Body of pancreas (tissue), 4 donors: ENCODE data around the gene GPR42.
A peak's percentile ranks its signal among the peaks of the same experiment; 100 is the strongest.

ENCODE experiments used
- POLR2A ChIP-seq, 3 donors: fragments of 450-650 bp; IDR thresholded peaks; one replicate each; pipeline ENCODE4 v1.6.1; 2016; ENCODE audit warnings: antibody characterized with exemption in 3 of 3, mild to moderate bottlenecking in 2 of 3
- TF ChIP-seq, protein P1 (sequence below), 7 experiments: fragments of 450-650 bp in 4 of 7; fragments of 200-600 bp in 3 of 7; sonication (generic) in 3 of 7; IDR thresholded peaks; one replicate each; pipeline ENCODE4 v1.5.1; 2016 to 2019; ENCODE audit warnings: antibody characterized with exemption in 7 of 7

DNA sequence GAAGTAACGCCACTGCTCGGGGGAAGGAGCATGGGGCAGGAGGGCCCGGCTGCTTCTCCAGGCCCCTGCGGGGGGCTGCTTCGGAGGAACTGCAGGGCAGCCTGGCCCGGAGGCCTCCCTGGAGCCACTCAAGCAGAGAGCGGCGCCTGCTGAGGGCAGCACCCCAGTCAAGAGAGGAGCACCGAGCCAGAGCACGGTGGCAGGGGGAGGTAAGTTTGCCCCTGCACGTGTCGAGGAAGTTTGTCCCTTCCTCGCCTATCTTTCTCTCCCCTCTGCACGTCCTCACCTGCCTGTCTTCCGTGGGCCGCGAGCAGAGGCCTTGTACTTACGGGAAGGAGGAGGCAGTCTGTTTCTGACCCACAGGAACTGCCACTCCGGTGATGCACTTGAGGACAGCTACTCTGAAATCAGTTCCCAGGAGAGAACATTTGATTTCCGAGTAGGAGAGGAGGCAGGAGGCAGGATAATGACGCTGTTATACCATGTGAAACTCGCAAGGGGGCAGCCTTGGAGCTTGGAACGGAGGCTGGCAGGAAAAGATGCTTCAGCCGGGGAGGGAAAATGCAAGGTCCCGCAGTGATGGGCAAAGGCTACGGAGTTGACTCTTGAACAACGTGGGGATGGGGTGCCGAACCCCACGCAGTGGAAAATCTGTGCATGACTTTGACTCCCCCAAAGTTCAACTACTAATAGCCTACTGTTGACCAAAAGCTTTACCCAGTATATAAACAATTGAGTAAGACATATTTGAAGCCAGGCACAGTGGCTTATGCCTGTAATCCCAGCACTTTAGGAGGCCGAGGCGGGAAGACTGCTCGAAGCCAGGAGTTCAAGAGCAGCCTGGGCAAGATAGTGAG is 18.2 kb upstream of the GPR42 start:
- TF ChIP-seq, protein P1, sequence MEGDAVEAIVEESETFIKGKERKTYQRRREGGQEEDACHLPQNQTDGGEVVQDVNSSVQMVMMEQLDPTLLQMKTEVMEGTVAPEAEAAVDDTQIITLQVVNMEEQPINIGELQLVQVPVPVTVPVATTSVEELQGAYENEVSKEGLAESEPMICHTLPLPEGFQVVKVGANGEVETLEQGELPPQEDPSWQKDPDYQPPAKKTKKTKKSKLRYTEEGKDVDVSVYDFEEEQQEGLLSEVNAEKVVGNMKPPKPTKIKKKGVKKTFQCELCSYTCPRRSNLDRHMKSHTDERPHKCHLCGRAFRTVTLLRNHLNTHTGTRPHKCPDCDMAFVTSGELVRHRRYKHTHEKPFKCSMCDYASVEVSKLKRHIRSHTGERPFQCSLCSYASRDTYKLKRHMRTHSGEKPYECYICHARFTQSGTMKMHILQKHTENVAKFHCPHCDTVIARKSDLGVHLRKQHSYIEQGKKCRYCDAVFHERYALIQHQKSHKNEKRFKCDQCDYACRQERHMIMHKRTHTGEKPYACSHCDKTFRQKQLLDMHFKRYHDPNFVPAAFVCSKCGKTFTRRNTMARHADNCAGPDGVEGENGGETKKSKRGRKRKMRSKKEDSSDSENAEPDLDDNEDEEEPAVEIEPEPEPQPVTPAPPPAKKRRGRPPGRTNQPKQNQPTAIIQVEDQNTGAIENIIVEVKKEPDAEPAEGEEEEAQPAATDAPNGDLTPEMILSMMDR (IDR thresholded peaks at IDR 0.05) = peak; percentile 54 to 94 (median 89)
- TF ChIP-seq POLR2A (IDR thresholded peaks at IDR 0.05) = no peak
